HG02943 (cell line): Measurements from ENCODE around the gene PGBD5.

Experiments
- ATAC-seq: cut with Tn5 transposase; IDR thresholded peaks from one replicate; pipeline ENCODE4 v1.9.1; 2021; ENCODE audit warnings: mild to moderate bottlenecking, low read depth, moderate library complexity; ENCODE audit not compliant: unreplicated experiment

The PGBD5 gene

GRCh38 chr1:230381049-230381467, 45.1 kb downstream of the PGBD5 start:
- no peak for ATAC-seq

- no peak for ATAC-seq
Observed at GRCh38 chr1:230379928-230380327, 46.2 kb downstream of the PGBD5 start.

GRCh38 chr1:230379462-230379861, 46.7 kb downstream of the PGBD5 start:
- no peak for ATAC-seq

- ATAC-seq: no peak
Observed at GRCh38 chr1:230377851-230378250, 48.3 kb downstream of the PGBD5 start.

- no peak for ATAC-seq
Observed at GRCh38 chr1:230377324-230377723, 48.8 kb downstream of the PGBD5 start.

- no peak for ATAC-seq
Observed at GRCh38 chr1:230376296-230376695, 49.8 kb downstream of the PGBD5 start.

GRCh38 chr1:230375780-230376179, 50.4 kb downstream of the PGBD5 start:
- ATAC-seq: no peak

- ATAC-seq: no peak
Observed at GRCh38 chr1:230375147-230375546, 51.0 kb downstream of the PGBD5 start.

GRCh38 chr1:230371923-230372703, 54.0 kb downstream of the PGBD5 start:
- no peak for ATAC-seq

- ATAC-seq: no peak
Observed at GRCh38 chr1:230370109-230370508, 56.0 kb downstream of the PGBD5 start.

GRCh38 chr1:230368871-230369270, 57.3 kb downstream of the PGBD5 start:
- ATAC-seq: no peak

GRCh38 chr1:230368363-230368762, 57.8 kb downstream of the PGBD5 start:
- ATAC-seq: no peak

GRCh38 chr1:230366504-230366915, 59.6 kb downstream of the PGBD5 start:
- no peak for ATAC-seq

- no peak for ATAC-seq
Observed at GRCh38 chr1:230365723-230366307, 60.3 kb downstream of the PGBD5 start.

- ATAC-seq: no peak
Observed at GRCh38 chr1:230362949-230363348, 63.2 kb downstream of the PGBD5 start.

GRCh38 chr1:230361941-230362340, 64.2 kb downstream of the PGBD5 start:
- no peak for ATAC-seq

- no peak for ATAC-seq
Observed at GRCh38 chr1:230359992-230360668, 66.0 kb downstream of the PGBD5 start.

- no peak for ATAC-seq
Observed at GRCh38 chr1:230356869-230357794, 69.0 kb downstream of the PGBD5 start.

- no peak for ATAC-seq
Observed at GRCh38 chr1:230356190-230356589, 69.9 kb downstream of the PGBD5 start.

GRCh38 chr1:230355594-230355993, 70.5 kb downstream of the PGBD5 start:
- no peak for ATAC-seq

GRCh38 chr1:230355128-230355527, 71.0 kb downstream of the PGBD5 start:
- no peak for ATAC-seq
